GM19395 (cell line): ENCODE data around the gene ERAL1.
"Not testable (repeated sequence)": the region's sequence is repeated elsewhere in the genome, so short reads cannot be mapped to it uniquely, and the experiment has no call there.

Experiments used
- ATAC-seq: cut with Tn5 transposase; IDR thresholded peaks from one replicate; pipeline ENCODE4 v1.9.1; 2021; ENCODE audit warnings: mild to moderate bottlenecking, moderate library complexity; ENCODE audit not compliant: unreplicated experiment

The ERAL1 gene

GRCh38 chr17:28897769-28898526 is 43.1 kb downstream of the ERAL1 start:
- ATAC-seq: no peak

GRCh38 chr17:28898527-28898955 is 43.7 kb downstream of the ERAL1 start:
- no peak for ATAC-seq

DNA sequence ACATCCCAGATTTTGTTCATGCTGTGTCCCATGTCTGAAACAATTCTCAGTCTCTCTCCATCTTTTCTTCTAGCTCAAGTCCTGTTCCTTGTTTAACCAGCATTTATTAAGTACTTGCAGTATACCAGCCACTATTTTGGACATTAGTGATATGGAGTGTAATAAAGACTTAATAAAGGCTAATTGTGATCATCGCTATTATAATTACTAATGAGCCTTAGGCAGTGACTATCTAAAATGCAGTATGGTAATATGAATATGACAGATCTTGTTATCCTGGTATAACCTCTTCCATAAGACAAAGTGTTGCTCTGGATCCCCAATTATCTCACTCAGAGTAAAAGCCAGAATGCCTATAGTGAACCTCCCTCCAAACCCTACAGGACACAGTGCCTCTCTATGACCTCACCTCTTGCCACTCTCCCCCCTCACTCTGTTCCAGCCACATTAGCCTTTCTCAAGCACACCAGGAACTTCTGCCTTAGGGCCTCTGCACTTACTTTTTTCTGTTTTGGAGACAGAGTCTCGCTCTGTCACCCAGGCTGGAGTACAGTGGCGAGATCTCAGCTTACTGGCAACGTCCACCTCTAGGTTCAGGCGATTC is 44.5 kb downstream of the ERAL1 start:
- no peak for ATAC-seq

DNA sequence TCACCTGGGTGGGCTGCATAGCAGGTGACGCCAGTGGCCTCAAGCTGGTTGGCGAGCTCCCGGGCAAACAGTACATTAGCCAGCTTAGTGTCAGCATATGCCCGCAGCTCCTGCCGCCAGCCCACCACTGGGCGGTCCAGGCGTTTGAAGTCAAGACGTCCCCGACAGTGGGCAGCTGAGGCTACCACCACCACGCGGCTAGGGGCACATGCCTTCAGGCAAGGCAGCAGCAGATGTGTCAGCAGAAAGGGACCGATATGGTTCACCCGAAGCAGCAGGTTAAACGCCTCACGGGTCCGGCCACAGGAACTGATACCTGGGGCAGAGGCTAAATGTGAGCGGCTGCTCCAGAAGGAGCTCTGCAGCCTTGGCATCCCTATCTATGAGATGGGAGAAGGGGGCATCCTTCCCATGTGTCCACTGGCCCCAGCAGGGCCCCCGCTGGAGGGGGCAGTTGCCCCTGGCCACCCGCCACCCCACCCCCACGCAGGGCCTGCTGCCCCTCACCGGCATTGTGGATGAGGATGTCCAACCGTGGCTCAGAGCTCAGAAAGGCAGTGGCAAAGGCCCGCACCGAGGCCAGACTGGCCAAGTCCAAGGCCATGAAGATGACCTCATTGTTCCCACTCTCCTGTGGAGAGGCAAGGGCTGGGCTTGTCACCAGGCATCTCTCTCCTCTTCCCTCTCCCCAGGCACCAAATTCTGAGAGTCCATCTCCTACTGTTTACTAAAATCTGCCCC is 46.3 kb downstream of the ERAL1 start:
- no peak for ATAC-seq

DNA sequence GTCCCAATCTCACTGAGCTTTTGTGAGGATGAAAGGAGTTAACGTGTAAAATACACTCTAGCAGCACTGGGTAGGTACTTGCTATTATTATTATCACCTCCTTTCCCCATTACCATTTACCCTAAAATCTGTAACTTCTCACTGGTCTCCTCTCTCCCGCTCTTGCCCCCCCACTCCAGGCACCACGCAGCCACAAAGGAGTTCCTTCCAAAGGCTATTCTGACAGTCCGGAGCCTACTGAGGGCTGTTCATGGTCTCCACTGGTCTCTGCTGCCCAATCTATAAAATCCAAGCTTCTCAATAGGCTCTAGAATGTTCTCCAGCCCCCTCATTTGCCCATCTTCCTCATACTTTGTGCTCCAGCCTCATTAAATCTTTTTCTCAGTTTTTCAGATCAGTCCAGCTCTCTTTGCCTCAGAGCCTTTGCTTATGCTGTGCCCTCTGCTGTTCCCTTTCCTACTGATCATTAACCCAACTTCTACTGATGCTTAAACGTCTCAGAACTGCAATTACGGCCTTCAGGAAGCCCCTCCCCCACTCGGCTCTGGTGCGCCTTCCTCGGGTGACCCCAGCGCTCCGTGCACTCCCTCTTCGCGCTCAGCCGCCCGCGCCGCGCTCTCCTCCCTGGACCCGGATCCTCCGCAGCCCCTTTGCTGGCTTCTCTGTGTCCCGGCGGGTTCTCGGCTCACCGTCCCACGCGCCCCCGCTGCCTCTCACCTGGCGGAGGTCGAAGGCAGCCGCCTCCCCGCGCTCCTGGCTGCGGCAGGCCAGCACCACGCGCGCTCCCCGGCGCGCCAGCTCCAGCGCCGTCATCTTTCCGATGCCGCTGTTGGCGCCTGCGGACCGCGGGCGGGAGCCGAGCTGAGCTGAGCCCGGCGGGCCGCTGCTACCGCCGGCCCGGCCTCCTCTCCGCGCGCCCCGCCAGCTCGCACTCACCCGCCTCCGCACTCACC is 47.3 kb downstream of the ERAL1 start:
- peak; percentile 41 for ATAC-seq

DNA sequence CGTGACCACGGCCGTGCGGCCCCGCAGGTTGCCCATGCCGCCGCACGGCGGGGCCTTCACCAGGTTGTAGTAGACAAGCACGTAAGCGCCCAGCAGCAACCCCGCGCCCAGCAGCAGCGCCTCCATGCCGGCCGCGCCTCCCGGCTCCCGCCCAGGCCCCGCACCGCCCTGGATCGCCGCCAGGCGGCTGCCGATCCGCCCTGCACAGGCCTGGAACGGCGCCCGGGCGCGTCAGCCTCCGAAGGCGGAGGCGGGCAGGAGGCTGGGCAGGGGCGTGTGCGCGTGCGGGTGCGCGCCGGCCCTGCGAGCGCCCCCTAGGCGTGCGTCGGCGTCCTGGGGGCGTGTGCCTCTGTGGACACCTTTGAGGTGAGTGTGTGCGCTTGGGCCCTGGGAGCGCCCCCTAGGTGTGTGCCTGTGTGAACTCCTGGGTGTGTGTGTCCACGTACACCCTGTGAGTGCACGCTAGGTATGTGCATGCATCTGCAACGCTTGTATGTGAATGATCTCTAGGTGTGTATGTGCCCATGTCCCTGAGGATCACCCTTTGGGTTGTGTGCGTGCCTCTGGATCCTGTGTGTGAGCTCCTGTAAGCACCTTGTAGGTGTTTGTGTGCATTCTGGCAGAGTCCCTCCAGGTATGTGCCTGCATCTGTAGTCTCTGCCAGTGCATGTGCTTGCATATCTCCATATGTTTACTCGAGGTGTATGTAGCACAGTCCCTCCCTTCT is 48.2 kb downstream of the ERAL1 start, which contains the start of gene DHRS13:
DHRS13 (minus strand) TSS at position 261 of the 727 bp plus-strand sequence; CDS start at position 126, 135 bp downstream.
- peak; percentile 81 for ATAC-seq

DNA sequence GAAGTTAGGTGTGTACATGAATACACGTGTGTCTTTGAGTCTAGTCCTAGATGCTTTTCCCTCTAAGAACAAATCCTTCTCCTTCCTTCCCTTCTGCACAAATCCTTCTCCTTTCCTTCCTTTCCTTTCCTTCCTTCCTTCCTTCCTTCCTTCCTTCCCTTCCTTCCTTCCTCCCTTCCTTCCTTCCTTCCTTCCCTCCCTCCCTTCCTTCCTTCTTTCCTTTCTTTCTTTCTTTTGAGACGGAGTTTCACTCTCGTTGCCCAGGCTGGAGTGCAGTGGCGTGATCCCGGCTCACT is 48.7 kb downstream of the ERAL1 start:
- not testable (repeated sequence) for ATAC-seq

- no peak for ATAC-seq
These were observed 50.0 kb downstream of the ERAL1 start for GRCh38 chr17:28904800-28905199.

- no peak for ATAC-seq
These were observed 51.5 kb downstream of the ERAL1 start for GRCh38 chr17:28906276-28906675.

- ATAC-seq: no peak
These were observed 52.1 kb downstream of the ERAL1 start for GRCh38 chr17:28906706-28907438.

DNA sequence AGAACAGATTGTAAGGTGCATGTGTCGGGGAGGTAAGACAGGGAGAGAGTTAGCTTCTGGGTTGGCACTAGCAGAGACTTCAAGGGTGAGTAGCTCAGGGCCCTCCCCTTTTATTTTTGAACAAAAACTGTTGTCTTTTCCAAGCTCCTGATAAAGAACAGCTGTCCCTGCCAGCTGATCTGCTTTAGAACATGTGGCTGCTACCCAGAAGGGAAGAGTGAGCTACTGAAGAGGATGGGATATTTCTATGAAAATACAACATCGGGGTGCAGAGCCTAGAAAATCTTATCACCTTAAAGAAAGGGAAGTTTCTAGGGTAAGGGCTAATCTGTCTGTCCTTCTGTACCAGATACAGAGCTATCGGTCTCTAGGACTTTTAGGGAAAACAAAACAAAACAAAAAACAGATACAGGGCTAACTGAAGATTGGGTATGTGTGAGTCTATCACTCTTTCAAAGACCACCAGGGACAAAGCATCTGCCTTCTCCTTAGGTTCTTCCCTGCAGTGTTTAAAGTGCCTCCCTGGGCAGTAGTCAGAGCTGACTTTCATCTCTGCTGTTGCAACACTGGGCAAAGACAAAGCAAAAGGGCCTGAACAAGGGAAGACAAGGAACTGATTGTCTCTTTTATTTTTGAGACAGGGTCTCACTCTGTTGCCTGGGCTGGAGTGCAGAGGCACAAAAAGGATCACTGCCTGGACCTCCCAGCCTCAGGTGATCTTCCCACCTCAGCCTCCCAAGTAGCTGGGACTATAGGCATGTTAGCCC is 53.1 kb downstream of the ERAL1 start:
- no peak for ATAC-seq

- ATAC-seq: no peak
These were observed 53.9 kb downstream of the ERAL1 start for GRCh38 chr17:28908640-28909167.

DNA sequence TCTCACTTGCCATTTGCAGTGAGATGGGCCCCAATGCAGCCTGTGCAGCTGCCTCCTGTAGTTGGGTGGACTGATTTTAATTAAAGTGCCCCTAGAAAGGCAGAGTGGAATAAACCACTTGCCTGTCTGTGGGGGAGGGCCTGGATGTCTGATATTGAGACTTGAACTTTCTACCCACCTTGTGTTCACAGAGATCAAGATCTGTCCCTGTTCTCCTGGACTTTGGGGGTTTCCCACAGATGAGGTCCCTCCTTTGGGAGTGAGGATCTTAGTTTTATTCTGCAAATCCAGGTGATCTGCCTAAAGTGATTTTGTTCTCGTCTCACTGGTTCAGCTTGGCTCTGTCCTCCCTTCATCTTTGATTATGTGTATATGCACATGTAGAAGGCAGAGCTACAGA is 55.7 kb downstream of the ERAL1 start:
- ATAC-seq: no peak
